ENCODE results near the gene SGCA. TPM values are rescaled to one million over a fixed set of nuclear protein-coding genes. Genes with fewer than 3 reads are reported as not detected.

Gene SGCA
- total and polyA plus RNA-seq, 2 of the 8 experiments (the other 6 are each of a cell fraction or from before 2014, with no cell fraction given) = 0.12 TPM; not detected in 1

DNA sequence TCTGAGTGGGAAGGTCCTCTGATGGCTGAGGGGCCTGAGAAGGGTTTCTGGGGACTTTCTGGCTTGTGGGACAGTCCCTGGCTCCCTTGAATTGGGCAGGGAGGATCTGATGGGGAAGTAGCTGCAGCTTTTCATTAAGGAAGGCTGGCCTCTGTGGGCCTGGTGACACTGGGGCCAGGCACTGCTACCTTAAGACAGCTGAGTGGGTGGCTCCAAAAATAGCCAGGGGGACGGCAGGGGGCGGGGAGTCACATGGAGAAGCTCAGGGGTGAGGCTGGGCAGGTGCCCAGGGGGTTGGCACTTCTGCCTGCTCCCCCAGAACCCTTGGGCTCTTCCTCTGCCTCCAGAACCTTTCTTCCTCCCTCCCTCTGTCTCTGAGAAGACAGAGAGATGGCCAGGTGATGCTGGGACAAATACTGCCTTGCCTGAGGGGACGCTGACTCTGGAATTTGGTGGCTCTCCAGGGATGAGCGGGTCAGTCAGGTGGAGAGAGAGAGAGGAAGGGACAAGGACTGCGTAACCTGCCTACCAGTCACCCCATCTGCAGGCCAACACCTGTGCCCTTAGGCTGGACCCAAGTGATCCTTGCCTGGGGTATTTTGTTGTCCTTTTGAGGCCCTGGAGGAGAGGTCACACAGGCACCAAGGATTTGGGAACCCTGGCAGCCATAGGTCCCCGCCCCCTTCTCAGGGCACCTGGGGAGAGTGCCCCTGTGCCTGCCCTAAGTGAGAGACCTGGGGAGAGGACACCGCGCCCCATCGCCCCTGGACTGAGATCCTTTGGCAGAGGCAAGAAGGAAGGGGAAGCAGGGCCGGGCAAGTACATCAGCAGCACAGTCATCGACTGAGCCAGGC, 1.7 kb upstream of the SGCA start:
- Histone ChIP-seq H3K27me3 (replicated peaks in 1 of 4; ENCODE audit: control insufficient read depth in 3 of 4, extremely low read depth in 1 of 4, insufficient read depth in 3 of 4, low read length in 3 of 4) (peaks cover 0 to 6% (median 0%) of the 10 kb centered on the region in 4 experiments; a peak in 2 of 7 replicates), H2BK20ac (ENCODE audit: low read length) (peak overlapping the region; percentile 27; the same call in 1 of the 2 replicates), H3K14ac (ENCODE audit: insufficient read length) (no peak overlapping the region), H3K9ac (replicated peaks in 1 of 4; ENCODE audit: extremely low read depth in 1 of 4, low read depth in 3 of 4, low read length in 3 of 4) (no peak overlapping the region), H3K9me3 (ENCODE audit: insufficient read depth in 2 of 2, low read depth in 1 of 2, low read length in 1 of 2) (no peaks in the 10 kb centered on the region), H3K18ac (ENCODE audit: extremely low read depth, low read length) (no peak overlapping the region), H3K4me2 (ENCODE audit: insufficient read depth in 1 of 2, low read depth in 2 of 2, low read length in 2 of 2) (no peak overlapping the region), H4K8ac (ENCODE audit: extremely low read depth, insufficient read depth, low read length) (peak overlapping the region; percentile 71; the same call in 1 of the 2 replicates), H2BK5ac (ENCODE audit: low read depth, low read length) (no peak overlapping the region), H3K4me3 (ENCODE audit: extremely low read depth in 1 of 4, insufficient read depth in 2 of 4, low read depth in 3 of 4, low read length in 4 of 4) (no peak overlapping the region), H3K4me1 (replicated peaks in 1 of 4; ENCODE audit: control insufficient read depth in 3 of 4, insufficient read depth in 4 of 4, low read length in 3 of 4) (peaks cover 0 to 14% (median 12%) of the 10 kb centered on the region in 4 experiments; a peak in 5 of 7 replicates), H3K79me1 (ENCODE audit: low read depth, low read length) (no peaks in the 10 kb centered on the region), H3K23me2 (ENCODE audit: low read depth, low read length) (peaks cover 12% of the 10 kb centered on the region), H2BK12ac (ENCODE audit: low read depth, low read length) (peak overlapping the region; percentile 87; the same call in 1 of the 2 replicates), H4K20me1 (replicated peaks in 1 of 2; ENCODE audit: control insufficient read depth in 1 of 2, insufficient read depth in 2 of 2, low read length in 2 of 2) (no peaks in the 10 kb centered on the region), H3K4ac (replicated peaks; ENCODE audit: insufficient read length, low read depth, low read length) (no peak overlapping the region), H3K27ac (ENCODE audit: low read depth, low read length) (no peak overlapping the region), H4K91ac (replicated peaks; ENCODE audit: insufficient read length, low read length) (no peak overlapping the region), H2AFZ (ENCODE audit: low read length) (no peak overlapping the region), H2BK120ac (replicated peaks; ENCODE audit: low read depth, low read length) (no peak overlapping the region), H3K79me2 (ENCODE audit: control insufficient read depth in 1 of 2, insufficient read depth in 2 of 2, low read length in 2 of 2) (no peaks in the 10 kb centered on the region), H2AK5ac (ENCODE audit: low read depth, low read length) (no peak overlapping the region), H4K5ac (ENCODE audit: insufficient read length, low read depth, low read length) (no peak overlapping the region), H2BK15ac (ENCODE audit: low read length) (no peak overlapping the region; the same call in 1 of the 2 replicates), H3K36me3 (ENCODE audit: control insufficient read depth in 2 of 4, insufficient read depth in 4 of 4, low read length in 3 of 4) (no peaks in the 10 kb centered on the region), H3K23ac (ENCODE audit: insufficient read length) (no peak overlapping the region), H3K56ac (replicated peaks; ENCODE audit: insufficient read length, low read depth, low read length) (no peak overlapping the region)
- POLR2A ChIA-PET (ENCODE audit: partially characterized antibody) = interaction anchor here (0.7 to 1.1 kb wide), 3 partner anchors 13 to 36 kb away, joined by 3 to 4 read pairs (median 3); no protein-coding TSS in a partner anchor
- DNase-seq (ENCODE audit: low read depth in 1 of 2, low spot score in 2 of 2) = no peak
- FAIRE-seq = no peak
- WGBS, 2 experiments (ENCODE audit: extremely low coverage in 1 of 2, insufficient coverage in 1 of 2, insufficient read length in 1 of 2, insufficient replicate concordance in 2 of 2, low coverage in 1 of 2, low lambda C conversion rate in 2 of 2, missing lambda C conversion rate in 1 of 2) = 90% methylated on average over 9 of the region's 11 CpGs; no CpG with 5 or more reads in 1 of the 2 experiments
- CTCF ChIA-PET (ENCODE audit: partially characterized antibody) = interaction anchor here (0.6 to 17.0 kb wide), 13 partner anchors 9 to 166 kb away, joined by 3 to 299 read pairs (median 4); partner anchors contain the start of gene COL1A1
- TF ChIP-seq MAX (IDR thresholded peaks at IDR 0.05) = no peak
- no peak for TF ChIP-seq CEBPB (IDR thresholded peaks at IDR 0.05; ENCODE audit: low read depth, low read length)
- no peak for TF ChIP-seq ATF2 (IDR thresholded peaks at IDR 0.05; ENCODE audit: low read length)
- TF ChIP-seq TAF7 (optimal IDR thresholded peaks at IDR 0.05; ENCODE audit: borderline replicate concordance, low read depth, low read length) = no peak
- TF ChIP-seq GTF2F1 (IDR thresholded peaks at IDR 0.05; ENCODE audit: borderline replicate concordance, low read depth, low read length) = no peak
- TF ChIP-seq SAP30 (IDR thresholded peaks at IDR 0.05; ENCODE audit: insufficient read depth, insufficient replicate concordance, low read length) = no peak
- TF ChIP-seq BCL11A (IDR thresholded peaks at IDR 0.05; ENCODE audit: low read depth in 2 of 2, low read length in 2 of 2) = no peak
- TF ChIP-seq TEAD4 (IDR thresholded peaks at IDR 0.05; ENCODE audit: low read depth, low read length) = no peak
- TF ChIP-seq POLR2AphosphoS5 (IDR thresholded peaks at IDR 0.05; ENCODE audit: low read depth, low read length) = no peak
- no peak for TF ChIP-seq BACH1 (IDR thresholded peaks at IDR 0.05; ENCODE audit: low read length)
